T-helper 2 cell treated with Interferon-gamma antibody and Interleukin-4, amounts not matched to agents 100 ng/mL and 5 ng/mL, for 36 hours (primary cell): ENCODE measurements around the gene STON1. TPM values are rescaled to one million over a fixed set of nuclear protein-coding genes. Genes with fewer than 3 reads are reported as not detected.
"Not testable (repeated sequence)": the region's sequence is repeated elsewhere in the genome, so short reads cannot be mapped to it uniquely, and the experiment has no call there.

Source experiments
- intact Hi-C: fragments of 100-400 bp; cut with micrococcal nuclease; formaldehyde crosslinking; loops from one replicate; pipeline ENCODE4 v1.15.1; 2023
- total RNA-seq: library from RNA; stranded (reverse); gene quantifications from 2 replicates; pipeline ENCODE4 v1.2.3, GENCODE V29; 2022

STON1 gene
- total RNA-seq, 1 donor from 2014 or later, result 1.9 TPM

DNA sequence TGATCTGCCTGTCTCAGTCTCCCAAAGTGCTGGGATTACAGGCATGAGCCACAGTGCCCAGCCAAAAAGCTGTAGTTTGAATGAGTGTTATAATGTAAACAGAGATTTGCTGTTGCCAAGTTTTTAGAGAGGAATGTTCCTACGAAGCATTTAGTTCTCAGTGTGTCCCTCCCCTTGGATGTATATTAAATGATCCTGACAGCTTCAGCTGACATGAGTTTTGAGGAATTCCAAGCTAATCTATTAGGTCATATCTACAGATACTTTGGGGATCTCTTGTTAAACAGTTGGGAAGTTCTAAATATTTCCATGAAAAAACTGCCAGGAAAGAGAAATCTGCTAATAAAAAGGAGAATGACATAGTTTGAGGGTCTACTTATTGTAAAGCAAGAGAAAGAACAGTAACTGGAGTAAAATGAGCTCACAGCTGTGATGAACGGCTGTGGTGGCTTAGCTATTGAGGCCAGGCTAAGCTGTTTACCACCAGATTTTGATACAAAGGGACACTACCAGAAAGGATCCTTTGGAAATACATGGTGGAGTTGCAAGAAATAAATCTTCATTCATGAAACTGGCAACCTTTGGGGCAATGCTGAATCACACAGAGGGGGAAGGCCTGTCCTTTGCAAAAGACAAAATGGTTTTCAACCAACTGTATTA is 2.6 kb upstream of the STON1 start:
- intact Hi-C loops, result no loop called here

DNA sequence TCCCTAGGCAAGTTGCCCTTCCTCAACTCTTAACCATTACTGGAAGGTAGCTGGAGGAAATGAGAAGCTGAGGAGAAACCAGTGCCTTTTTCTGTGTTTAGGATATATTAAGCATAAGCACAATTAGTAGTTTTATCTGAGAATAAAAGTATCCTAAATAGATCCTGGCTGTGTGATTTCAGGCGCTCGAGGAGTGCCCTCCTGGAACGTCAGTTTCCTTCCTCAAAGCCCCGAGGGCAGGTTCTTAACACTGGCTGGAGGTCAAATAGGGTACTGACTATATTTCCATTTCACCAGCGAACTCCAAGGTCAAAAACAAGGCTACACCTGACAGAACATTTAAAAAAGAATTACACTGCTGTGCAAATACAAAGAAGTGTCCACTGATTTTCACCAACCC is 1.5 kb upstream of the STON1 start:
- intact Hi-C loops, result no loop called here

DNA sequence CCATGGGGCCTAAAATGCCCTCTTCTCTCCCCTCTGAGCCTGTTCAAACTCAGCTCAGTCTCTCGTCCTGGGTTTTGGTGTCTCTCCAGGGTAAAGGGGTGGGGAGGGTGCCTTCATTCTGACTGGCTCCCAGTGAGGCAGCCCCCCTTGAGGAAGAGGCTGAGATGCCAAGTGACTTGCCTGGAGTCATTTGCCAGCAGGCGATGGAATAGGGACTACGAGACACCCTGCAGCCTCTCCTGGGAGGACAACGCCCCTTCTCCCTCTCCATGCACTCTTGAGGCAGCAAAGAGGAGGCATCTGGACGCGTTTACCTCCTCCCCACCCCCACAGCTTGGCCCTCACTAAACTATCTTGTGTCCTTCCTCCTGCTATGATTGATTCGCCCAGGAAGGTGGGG is 760 bp upstream of the STON1 start:
- intact Hi-C loops, result no loop called here

GRCh38 chr2:48529676-48530032 is 300 bp upstream of the STON1 start:
- intact Hi-C loops, result no loop called here

DNA sequence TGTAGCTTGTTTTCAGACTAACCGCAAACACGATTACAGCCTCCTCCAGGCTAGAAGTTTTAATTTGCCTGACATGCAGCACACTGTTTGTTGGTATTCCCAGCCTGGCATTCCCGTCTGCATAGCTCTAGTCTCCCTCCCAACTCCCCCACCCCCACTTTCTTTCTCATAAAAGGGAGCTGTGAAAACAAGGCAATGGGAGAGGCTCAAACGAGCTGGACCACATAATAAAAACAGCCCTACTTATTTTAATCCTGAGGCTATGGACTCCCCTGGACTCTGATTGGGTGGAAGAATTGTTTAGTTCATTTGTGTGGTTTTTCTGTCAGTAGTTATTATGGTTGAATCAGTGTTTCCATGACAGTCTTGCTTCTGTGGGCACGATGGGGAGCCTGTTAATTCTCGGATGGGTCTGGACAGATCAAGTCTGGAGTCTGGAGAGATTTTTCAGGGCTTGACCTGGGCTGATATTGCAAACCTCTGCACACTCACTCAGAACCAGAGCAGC is 1.2 kb downstream of the STON1 start:
- intact Hi-C loops, result no loop called here

GRCh38 chr2:48532174-48532573 is 2.2 kb downstream of the STON1 start:
- intact Hi-C loops, result no loop called here

- intact Hi-C loops, result no loop called here
These were observed 2.9 kb downstream of the STON1 start for GRCh38 chr2:48532824-48533223.

DNA sequence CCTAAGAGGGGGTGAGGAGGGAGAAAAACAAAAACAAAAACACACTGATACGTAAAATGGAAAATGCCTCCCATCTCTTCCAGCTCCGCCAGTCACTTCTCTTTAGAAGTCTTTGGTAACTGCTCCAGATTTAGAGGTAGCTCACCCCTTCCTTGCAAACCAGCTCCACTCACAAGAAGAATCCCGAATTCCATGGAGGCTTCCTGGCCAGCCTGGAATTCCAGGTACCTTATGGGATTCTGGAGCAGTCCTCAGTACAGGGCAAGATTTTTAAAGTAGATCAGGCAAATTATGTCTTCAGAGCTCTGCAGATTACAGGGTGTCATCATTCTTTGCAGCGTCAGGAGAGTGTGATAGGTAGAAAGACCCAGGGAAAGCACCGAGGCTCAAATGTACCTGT is 4.8 kb downstream of the STON1 start:
- intact Hi-C loops, result no loop called here

DNA sequence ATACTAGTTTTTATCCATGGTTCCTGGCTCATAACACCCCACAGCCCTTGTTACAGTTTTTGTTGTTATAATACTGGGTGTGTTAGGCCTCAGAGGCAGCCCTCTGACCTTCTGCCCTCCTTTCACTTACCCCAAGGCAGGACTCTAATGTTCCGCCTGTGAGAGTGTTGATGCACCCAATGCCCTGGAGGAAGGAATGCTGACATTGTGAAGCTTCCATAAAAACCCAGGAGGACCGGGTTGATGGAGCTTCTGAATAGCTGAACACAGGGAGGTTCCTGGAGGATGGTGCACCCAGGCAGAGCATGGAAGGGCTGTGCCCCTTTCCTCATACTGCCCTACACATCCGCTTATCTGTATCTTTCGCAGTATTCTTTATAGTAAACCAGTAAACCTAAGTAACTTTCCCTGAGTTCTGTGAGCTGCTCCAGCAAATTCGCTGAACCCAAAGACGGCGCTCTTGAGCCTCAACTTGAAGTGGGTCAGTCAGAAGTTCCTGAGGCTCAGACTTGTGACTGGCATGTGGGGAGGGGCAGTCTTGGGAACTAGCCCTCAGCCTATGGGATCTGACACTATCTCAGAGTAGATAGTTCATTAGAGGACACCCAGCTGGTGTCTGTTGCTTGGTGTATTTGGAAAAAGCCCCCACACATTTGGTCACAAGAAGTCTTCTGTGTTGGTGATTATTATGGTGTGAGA is 10.4 kb downstream of the STON1 start:
- intact Hi-C loops, result no loop called here

DNA sequence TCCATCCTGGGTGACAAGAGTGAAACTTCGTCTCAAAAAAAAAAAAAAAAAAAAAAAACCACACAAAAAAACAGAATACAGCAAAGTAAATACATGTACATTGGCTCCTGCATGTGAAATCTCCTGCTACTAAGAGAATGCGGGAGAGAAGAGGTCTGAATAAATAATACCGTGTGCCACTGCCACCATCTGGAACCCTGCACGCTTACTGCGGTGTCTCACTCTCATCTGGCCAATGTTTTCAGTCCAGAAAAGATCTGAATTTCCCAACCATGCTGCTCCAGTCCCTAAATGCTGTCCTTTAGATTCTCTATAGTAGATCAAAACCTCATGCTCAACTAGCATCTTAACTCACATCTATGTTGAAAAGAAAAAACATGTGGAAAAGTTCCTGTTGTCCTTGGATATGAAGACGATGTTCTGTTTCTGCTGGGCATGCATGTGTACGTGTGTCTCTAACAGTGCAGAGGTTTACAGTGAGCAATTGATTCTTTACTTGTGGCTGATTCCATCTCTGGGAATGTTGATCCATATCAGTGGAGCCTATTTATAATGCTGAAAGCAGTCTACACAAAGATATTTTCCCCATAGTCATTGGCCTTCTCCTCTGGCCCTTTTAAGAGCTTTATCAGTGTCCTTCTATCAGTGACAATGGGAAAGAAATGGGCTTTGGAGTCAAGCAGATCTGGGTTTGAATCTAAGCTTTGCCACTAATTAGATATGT is 11.9 kb downstream of the STON1 start:
- intact Hi-C loops, result no loop called here

GRCh38 chr2:48543895-48544294 is 13.9 kb downstream of the STON1 start:
- intact Hi-C loops, result no loop called here

DNA sequence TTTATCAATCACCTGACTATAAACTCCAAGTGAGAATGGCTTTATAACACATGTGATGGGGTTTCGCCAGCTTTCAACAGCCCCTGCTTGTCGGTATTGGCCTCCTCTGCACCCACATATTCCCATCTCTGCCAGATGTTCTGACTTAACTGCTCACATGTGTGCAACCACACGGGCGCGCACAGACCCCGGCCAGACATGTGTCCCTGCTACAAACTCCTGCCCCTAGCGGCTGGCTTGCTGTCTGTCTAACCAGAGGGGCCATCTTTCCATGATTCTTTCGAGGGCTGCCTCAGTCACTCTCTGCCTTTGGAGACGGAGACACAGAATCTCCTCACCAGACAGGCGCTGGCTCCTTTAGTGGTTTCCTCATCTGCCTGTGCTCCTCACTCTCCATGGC is 15.3 kb downstream of the STON1 start:
- intact Hi-C loops, result no loop called here

DNA sequence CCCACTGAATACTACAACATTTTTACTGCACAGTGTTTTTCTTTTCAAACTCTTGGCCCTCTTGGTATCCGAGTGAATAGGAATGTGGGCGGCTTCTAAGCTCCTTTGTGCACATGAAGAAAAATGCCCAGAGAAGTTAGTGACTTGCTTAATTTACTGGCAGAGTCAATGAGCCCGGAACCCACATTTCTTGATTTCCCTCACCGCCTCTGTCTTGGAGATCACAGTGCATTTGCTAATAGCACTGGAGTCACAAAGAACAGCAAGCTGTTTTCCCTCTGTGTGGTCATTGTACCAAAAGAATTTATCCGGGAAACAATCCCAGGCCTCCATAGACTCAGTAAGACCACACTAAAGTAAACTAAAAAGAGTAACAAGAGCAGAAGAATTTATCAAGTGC is 18.9 kb downstream of the STON1 start:
- intact Hi-C loops, result no loop called here

DNA sequence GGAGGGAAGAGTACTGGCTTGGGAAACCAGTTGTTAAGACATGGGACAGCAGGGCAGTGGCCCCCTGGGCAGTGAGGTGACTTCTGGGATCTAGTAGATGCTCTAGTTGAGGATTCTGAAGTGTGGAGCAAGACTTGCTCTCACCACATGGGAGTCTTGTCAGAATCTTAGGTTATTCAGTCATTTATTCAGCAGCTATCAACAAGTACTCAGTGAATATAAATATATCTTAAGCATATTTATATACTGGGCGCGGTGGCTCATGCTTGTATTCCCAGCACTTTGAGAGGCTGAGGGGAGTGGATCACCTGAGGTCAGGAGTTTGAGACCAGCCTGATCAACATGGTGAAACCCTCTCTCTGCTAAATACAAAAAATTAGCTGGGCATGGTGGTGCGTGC is 20.0 kb downstream of the STON1 start:
- intact Hi-C loops, result no loop called here

- intact Hi-C loops, result no loop called here
These were observed 21.6 kb downstream of the STON1 start for GRCh38 chr2:48551548-48551947.

DNA sequence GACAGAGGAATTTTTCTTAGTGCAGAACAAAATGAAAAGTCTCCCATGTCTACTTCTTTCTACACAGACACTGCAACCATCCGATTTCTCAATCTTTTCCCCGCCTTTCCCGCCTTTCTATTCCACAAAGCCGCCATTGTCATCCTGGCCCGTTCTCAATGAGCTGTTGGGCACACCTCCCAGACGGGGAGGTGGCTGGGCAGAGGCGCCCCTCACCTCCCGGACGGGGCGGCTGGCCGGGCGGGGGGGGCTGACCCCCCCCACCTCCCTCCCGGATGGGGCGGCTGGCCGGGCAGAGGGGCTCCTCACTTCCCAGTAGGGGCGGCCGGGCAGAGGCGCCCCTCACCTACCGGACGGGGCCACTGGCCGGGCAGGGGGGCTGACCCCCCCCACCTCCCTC is 25.1 kb downstream of the STON1 start:
- intact Hi-C loops, result not testable (repeated sequence)

DNA sequence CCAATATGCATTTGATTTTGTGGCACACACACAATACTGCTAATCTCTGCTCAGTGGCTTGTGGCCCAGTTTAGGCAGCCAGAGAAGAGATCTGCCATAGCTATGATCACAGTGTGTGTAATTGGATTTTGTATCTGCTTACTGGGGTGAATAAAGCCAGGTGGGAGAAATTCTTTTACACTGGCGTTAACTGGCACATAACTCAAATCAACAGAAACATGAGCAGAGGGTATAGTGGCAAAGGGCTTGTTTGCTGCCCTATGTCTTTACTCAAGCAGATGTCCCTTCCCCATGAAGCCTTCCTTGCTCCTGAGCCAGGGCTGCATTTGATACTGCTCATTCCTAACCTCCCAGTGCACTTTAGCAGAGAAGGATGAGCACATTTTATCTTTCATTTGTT is 28.5 kb downstream of the STON1 start:
- intact Hi-C loops, result no loop called here

DNA sequence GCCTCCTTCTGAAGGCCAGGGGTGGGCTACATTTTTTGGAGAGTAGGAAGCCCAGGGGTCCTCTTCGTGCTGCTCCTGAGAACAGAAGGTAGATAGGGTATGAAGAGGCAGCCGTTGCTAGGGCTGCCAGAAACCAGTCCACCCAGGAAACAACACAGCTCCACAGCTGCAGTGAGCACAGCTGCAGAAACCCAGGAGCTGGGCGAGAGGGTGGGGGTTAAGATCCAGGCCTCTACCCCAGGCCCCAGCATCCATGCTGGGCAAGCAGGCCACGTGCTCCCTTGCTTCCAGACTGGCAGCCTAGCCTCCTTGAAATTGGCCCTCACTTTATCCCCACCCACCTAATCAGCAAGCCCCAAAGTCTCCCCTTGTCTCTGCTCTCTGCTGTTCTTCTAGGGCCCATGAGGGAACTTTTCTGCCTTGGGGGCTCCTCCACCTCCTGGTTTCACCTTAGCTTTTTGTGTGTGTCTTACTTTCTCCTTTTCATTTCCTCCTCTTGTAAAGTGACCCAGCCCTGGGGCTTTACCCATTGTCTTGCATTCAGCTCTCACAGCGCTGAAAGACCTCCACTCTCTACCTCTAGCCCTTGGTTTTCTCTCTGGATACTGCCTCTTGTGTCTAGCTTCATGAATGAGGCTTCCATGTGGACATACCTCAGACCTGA is 30.7 kb downstream of the STON1 start:
- intact Hi-C loops, result no loop called here

GRCh38 chr2:48562281-48562680 is 32.3 kb downstream of the STON1 start:
- intact Hi-C loops, result no loop called here

DNA sequence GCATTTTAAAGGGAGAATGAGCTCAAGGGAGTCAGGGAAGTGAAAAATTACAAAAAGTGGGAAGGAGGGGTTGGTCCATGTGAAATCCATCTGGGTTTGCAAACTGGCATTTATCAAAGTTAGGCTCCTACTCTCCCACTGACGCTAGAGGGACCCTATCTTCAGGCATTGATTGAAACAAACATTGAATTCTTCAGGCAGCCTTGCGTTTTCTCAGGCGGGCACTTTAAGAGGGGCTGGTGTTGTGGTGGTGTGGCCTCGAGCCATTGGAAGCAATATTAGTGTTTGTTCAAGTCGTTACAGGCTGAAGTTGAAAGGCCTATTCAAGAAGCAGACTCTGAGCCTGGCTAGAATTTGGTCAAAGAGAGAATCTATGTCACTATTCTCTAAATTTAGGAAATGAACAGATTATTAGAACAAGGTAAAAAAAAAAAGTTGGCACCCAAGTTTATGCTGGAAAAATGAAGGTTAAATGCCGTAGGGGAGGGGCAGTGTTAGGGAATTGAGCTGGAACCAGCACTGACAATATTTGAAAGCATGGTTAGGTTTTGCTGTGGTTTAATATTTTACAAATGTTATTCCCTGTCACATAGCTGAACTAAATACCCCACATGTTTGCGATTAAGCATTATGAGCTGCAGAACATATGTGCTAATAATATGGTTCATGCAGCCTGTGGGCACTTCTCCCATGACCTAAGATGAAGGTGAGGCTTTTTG is 36.8 kb downstream of the STON1 start:
- intact Hi-C loops, result no loop called here

DNA sequence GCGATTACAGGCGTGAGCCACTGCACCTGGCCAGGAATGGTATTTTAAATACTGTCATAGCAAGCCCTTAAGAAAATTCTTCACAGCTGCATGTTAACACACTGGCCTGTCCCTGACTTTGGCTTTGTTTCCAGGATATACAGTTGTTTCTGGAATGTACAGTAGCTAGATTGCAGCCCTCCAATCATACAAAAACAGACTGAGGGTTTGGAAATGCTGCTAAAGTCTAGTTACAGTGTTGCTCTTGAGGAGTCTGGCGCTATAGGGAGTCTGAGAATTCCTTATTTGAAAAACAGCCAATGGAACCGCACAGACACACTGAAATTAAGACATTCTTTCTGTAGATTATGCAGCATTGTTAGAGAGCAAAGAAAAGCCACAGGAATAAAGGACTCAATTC is 37.7 kb downstream of the STON1 start:
- intact Hi-C loops, result no loop called here
